ENCODE data around the gene POU3F3. TPM values are rescaled to one million over a fixed set of nuclear protein-coding genes. Genes with fewer than 3 reads are reported as not detected.

Gene POU3F3
- total RNA-seq, 2 experiments from 2014 or later, result 2.7 to 3.1 TPM

GRCh38 chr2:104873689-104874054 is 19.8 kb downstream of the POU3F3 start:
- Histone ChIP-seq H3K36me3 (ENCODE audit: insufficient read depth, low read length) (no peaks in the 10 kb centered on the region), H2AFZ (ENCODE audit: low read length) (peak overlapping the region; percentile 61; the same call in 1 of the 2 replicates), H3K9me2 (ENCODE audit: insufficient read depth, low read length) (no peaks in the 10 kb centered on the region), H3K4me2 (ENCODE audit: low read length) (peak overlapping the region; percentile 85), H3K27ac (ENCODE audit: low read depth, low read length, poor library complexity, severe bottlenecking) (no peak overlapping the region), H3K4me1 (ENCODE audit: insufficient read depth, low read length, poor library complexity, severe bottlenecking) (peaks cover 11% of the 10 kb centered on the region), H3K4me3 (ENCODE audit: low read depth, low read length, poor library complexity, severe bottlenecking) (peak overlapping the region; percentile 68), H4K20me1 (ENCODE audit: insufficient read depth, low read length) (no peaks in the 10 kb centered on the region), H3K79me2 (ENCODE audit: insufficient read depth, low read depth, low read length) (no peaks in the 10 kb centered on the region), H3K9me3 (ENCODE audit: low read length) (no peaks in the 10 kb centered on the region)
- no peak for TF ChIP-seq EZH2phosphoT487 (IDR thresholded peaks at IDR 0.05; ENCODE audit: borderline replicate concordance, low read depth, low read length)
- TF ChIP-seq CTCF (conservative IDR thresholded peaks at IDR 0.05; ENCODE audit: low read length), result no peak
- ChIA-PET CTCF (ENCODE audit: unreplicated experiment) (no interaction called here), POLR2A (no interaction called here)
- intact Hi-C loops (cut with micrococcal nuclease; ENCODE audit: unreplicated experiment), result loop anchor here (2.0 to 10.0 kb wide), 5 partner anchors 21 to 836 kb away; no protein-coding TSS in a partner anchor
- no peak for DNase-seq (ENCODE audit: low spot score)
- BruUV-seq (replicated peaks), result no TSS peak

GRCh38 chr2:104874230-104874629 is 20.3 kb downstream of the POU3F3 start:
- intact Hi-C loops (cut with micrococcal nuclease; ENCODE audit: unreplicated experiment), result loop anchor here (5.0 to 10.0 kb wide), 4 partner anchors 103 to 837 kb away; no protein-coding TSS in a partner anchor
- no peaks in the 10 kb centered on the region for H4K20me1 ChIP-seq (ENCODE audit: insufficient read depth, low read length)
- DNase-seq (ENCODE audit: low spot score), result no peak
- ChIA-PET POLR2A (no interaction called here), CTCF (ENCODE audit: unreplicated experiment) (no interaction called here)
- H2AFZ ChIP-seq (ENCODE audit: low read length), result no peak overlapping the region
- no peaks in the 10 kb centered on the region for H3K9me3 ChIP-seq (ENCODE audit: low read length)
- no peak overlapping the region for H3K27ac ChIP-seq (ENCODE audit: low read depth, low read length, poor library complexity, severe bottlenecking)
- TF ChIP-seq EZH2phosphoT487 (IDR thresholded peaks at IDR 0.05; ENCODE audit: borderline replicate concordance, low read depth, low read length) (no peak), CTCF (conservative IDR thresholded peaks at IDR 0.05; ENCODE audit: low read length) (no peak)
- no peak overlapping the region for H3K4me2 ChIP-seq (ENCODE audit: low read length)
- no peaks in the 10 kb centered on the region for H3K79me2 ChIP-seq (ENCODE audit: insufficient read depth, low read depth, low read length)
- H3K4me3 ChIP-seq (ENCODE audit: low read depth, low read length, poor library complexity, severe bottlenecking), result no peak overlapping the region
- no peaks in the 10 kb centered on the region for H3K36me3 ChIP-seq (ENCODE audit: insufficient read depth, low read length)
- no TSS peak for BruUV-seq (replicated peaks)
- peaks cover 11% of the 10 kb centered on the region for H3K4me1 ChIP-seq (ENCODE audit: insufficient read depth, low read length, poor library complexity, severe bottlenecking)
- no peaks in the 10 kb centered on the region for H3K9me2 ChIP-seq (ENCODE audit: insufficient read depth, low read length)

GRCh38 chr2:104875262-104875661 is 21.3 kb downstream of the POU3F3 start:
- no peak overlapping the region for H3K27ac ChIP-seq (ENCODE audit: low read depth, low read length, poor library complexity, severe bottlenecking)
- no peaks in the 10 kb centered on the region for H3K9me3 ChIP-seq (ENCODE audit: low read length)
- no peaks in the 10 kb centered on the region for H3K79me2 ChIP-seq (ENCODE audit: insufficient read depth, low read depth, low read length)
- TF ChIP-seq CTCF (conservative IDR thresholded peaks at IDR 0.05; ENCODE audit: low read length) (no peak), EZH2phosphoT487 (IDR thresholded peaks at IDR 0.05; ENCODE audit: borderline replicate concordance, low read depth, low read length) (no peak)
- no TSS peak for BruUV-seq (replicated peaks)
- CTCF ChIA-PET (ENCODE audit: unreplicated experiment), result no interaction called here
- POLR2A ChIA-PET, result interaction anchor here (2.3 kb wide), 1 partner anchor 13 kb away, joined by 10 read pairs; no protein-coding TSS in a partner anchor
- H3K4me1 ChIP-seq (ENCODE audit: insufficient read depth, low read length, poor library complexity, severe bottlenecking), result peaks cover 11% of the 10 kb centered on the region
- no peaks in the 10 kb centered on the region for H3K9me2 ChIP-seq (ENCODE audit: insufficient read depth, low read length)
- H4K20me1 ChIP-seq (ENCODE audit: insufficient read depth, low read length), result no peaks in the 10 kb centered on the region
- no peak overlapping the region for H3K4me2 ChIP-seq (ENCODE audit: low read length)
- H2AFZ ChIP-seq (ENCODE audit: low read length), result no peak overlapping the region
- no peaks in the 10 kb centered on the region for H3K36me3 ChIP-seq (ENCODE audit: insufficient read depth, low read length)
- H3K4me3 ChIP-seq (ENCODE audit: low read depth, low read length, poor library complexity, severe bottlenecking), result no peak overlapping the region
- intact Hi-C loops (cut with micrococcal nuclease; ENCODE audit: unreplicated experiment), result loop anchor here (10.0 kb wide), 2 partner anchors 140 to 460 kb away; no protein-coding TSS in a partner anchor
- DNase-seq (ENCODE audit: low spot score), result no peak
